Posterior cingulate gyrus (tissue), 11 donors: ENCODE results near the gene ALPL.
"Not testable (repeated sequence)": the region's sequence is repeated elsewhere in the genome, so short reads cannot be mapped to it uniquely, and the experiment has no call there.

Source experiments
- DNase-seq, 10 donors: peaks; one replicate each; pipeline versions ENCODE4 v3.0.0 to v3.0.0-alpha.2; 2020 to 2021; ENCODE audit warnings: mixed read lengths in 3 of 10
- intact Hi-C: fragments of 100-400 bp; cut with DNase I; formaldehyde crosslinking; loops from one replicate; pipeline ENCODE4 v1.15.1; 2023

The ALPL gene

GRCh38 chr1:21509351-21510112 lies at the start of gene ALPL:
ALPL (plus strand) TSS chr1:21509423; CDS start chr1:21554082, 44,659 bp downstream.
- peak in 2 of 10 donors; percentile 81 to 82 for DNase-seq
- intact Hi-C loops, result loop anchor here (1.0 to 5.0 kb wide), 3 partner anchors 83 to 455 kb away; no protein-coding TSS in a partner anchor

- DNase-seq, intact Hi-C loops: not testable (repeated sequence)
Measured at GRCh38 chr1:21465127-21465526, 44.1 kb upstream of the ALPL start.

GRCh38 chr1:21467946-21468345 lies 41.3 kb upstream of the ALPL start:
- intact Hi-C loops, DNase-seq: not testable (repeated sequence)

- DNase-seq, result no peak
- intact Hi-C loops, result no loop called here
Measured at GRCh38 chr1:21468599-21468998, 40.6 kb upstream of the ALPL start.

- intact Hi-C loops, result no loop called here
- DNase-seq, result no peak
Measured at GRCh38 chr1:21469581-21469980, 39.6 kb upstream of the ALPL start.

GRCh38 chr1:21472861-21473260 lies 36.4 kb upstream of the ALPL start:
- no peak for DNase-seq
- intact Hi-C loops, result no loop called here

- no peak for DNase-seq
- intact Hi-C loops, result no loop called here
Measured at GRCh38 chr1:21478356-21478755, 30.9 kb upstream of the ALPL start.

- DNase-seq, intact Hi-C loops: not testable (repeated sequence)
Measured at GRCh38 chr1:21483881-21484280, 25.3 kb upstream of the ALPL start.

- intact Hi-C loops, result no loop called here
- DNase-seq, result peak in 5 of 10 donors; percentile 18 to 78 (median 30)
Measured at GRCh38 chr1:21489146-21489545, 20.1 kb upstream of the ALPL start.

- DNase-seq, result peak in 2 of 10 donors; percentile 35 to 86
Measured at GRCh38 chr1:21490774-21491487, 18.3 kb upstream of the ALPL start.

GRCh38 chr1:21491488-21492355 lies 17.5 kb upstream of the ALPL start:
- intact Hi-C loops, result no loop called here
- DNase-seq, result peak in 1 of 10 donors; percentile 55

More at GRCh38 chr1:21490774-21491487, 18.3 kb upstream of the ALPL start:
- intact Hi-C loops, result no loop called here

GRCh38 chr1:21492356-21492625 lies 16.9 kb upstream of the ALPL start:
- intact Hi-C loops, result no loop called here
- DNase-seq, result no peak

- intact Hi-C loops, result no loop called here
- no peak for DNase-seq
Measured at GRCh38 chr1:21494196-21494595, 15.0 kb upstream of the ALPL start.

GRCh38 chr1:21495225-21495820 lies 13.9 kb upstream of the ALPL start:
- intact Hi-C loops, result no loop called here
- peak in 1 of 10 donors; percentile 77 for DNase-seq

GRCh38 chr1:21496063-21496462 lies 13.2 kb upstream of the ALPL start:
- intact Hi-C loops, result no loop called here
- DNase-seq, result no peak

- intact Hi-C loops, result no loop called here
- DNase-seq, result peak in 1 of 10 donors; percentile 20
Measured at GRCh38 chr1:21496886-21497285, 12.3 kb upstream of the ALPL start.

GRCh38 chr1:21497466-21498061 lies 11.7 kb upstream of the ALPL start:
- intact Hi-C loops, result no loop called here
- peak in 1 of 10 donors; percentile 48 for DNase-seq

- DNase-seq, result no peak
- intact Hi-C loops, result no loop called here
Measured at GRCh38 chr1:21499283-21499950, 9.8 kb upstream of the ALPL start.

GRCh38 chr1:21503706-21504377 lies 5.4 kb upstream of the ALPL start:
- DNase-seq, result peak in 3 of 10 donors; percentile 42 to 80 (median 44)
- intact Hi-C loops, result no loop called here
